Activated T-cell treated with anti-CD3 and anti-CD28 coated beads, Interleukin-2, amount 50 U/mL, for 48 hours (primary cell): ENCODE measurements around the gene GAPDHS.

Experiments
- DNase-seq, 2 experiments: peaks; one replicate each; pipeline ENCODE4 v3.0.0-alpha.2; 2020

GAPDHS gene

GRCh38 chr19:35558400-35559280 is 25.4 kb downstream of the GAPDHS start:
- no peak for DNase-seq

- no peak for DNase-seq
Observed at GRCh38 chr19:35559281-35559659, 26.0 kb downstream of the GAPDHS start.

GRCh38 chr19:35559781-35560180 is 26.5 kb downstream of the GAPDHS start:
- no peak for DNase-seq

DNA sequence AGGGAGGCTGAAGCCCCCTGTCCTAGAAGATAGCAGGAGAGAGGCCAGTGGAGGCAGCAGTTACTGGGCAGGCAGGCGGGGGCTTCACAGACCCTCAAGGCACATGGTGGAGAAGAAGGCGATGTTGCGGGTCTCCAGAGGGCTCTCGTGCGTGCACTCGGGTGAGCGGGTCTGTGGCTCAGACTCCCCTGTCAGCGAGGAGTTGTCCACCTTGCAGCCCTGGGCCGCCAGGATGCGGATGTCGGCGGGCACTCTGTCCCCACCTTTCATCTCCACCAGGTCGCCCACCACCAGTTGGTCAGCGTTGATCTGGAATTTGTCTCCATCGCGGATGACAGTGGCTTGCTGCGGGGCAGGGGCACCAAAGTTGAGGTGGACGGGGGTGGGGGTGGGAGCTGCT is 27.0 kb downstream of the GAPDHS start:
- no peak for DNase-seq

GRCh38 chr19:35560677-35561076 is 27.4 kb downstream of the GAPDHS start:
- no peak for DNase-seq

DNA sequence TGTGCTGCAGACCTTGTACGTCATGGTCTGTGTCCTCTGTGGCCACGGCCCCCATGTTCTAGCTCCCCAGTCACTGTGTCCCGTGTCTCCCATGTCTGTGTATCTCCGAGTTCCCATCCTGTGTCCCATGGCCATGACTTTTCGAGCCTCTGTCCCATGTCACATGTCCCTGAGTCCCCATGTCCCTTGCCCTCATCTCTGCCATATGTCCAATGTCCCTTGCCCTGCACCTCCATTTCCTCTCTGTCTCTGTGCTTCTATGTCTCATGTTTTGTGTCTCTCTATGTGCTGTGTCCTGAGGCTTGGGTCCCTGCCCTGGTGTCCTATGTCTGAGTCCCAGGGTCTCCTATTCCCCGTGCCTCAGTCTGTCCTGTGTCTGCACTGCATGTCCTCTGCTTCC is 28.2 kb downstream of the GAPDHS start:
- DNase-seq: no peak

DNA sequence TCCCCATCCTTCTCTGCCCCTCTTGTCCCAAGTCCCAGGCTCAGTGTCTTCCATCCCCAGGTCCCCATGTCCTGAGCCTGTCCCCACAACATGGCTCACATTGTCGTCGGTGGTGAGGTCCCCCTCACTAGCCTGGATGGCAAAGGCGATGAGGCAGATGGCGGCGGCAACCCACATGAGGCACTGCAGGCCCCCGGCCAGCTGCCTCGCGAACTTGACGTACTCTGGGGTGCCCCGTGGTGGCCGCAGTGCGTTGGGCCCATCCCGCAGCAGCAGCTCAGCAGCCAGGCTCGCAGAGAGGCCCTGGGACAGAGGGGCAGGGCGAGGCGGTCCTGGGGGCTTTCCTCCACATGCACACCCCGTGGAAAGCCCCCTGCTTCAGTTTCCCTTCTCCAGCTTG is 29.1 kb downstream of the GAPDHS start:
- DNase-seq: no peak

DNA sequence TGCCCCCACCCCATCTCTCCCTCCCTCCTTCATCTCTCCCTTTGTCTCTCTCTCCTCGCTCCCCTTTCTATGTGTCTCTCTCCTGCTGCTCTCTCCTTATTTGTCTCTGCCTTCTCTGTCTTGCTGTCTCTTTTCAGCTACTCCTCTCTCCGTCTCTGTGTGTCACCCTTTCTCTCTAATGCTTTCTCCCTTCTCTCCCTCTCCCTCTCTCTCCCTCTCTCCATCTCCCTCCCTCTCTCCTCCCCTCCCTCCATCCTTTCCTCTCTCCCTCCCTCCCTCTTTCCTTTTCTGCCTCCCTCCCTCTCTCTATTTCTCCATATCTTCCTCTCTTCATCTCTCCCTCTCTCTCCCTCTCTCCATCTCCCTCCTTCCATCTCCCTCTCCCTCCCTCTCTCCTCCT is 29.5 kb downstream of the GAPDHS start:
- DNase-seq: no peak

- DNase-seq: no peak
Observed at GRCh38 chr19:35563207-35563829, 30.1 kb downstream of the GAPDHS start, which contains the start of gene ATP4A. Gene ATP4A (minus strand): TSS chr19:35563658. CDS start chr19:35563629, 29 bp downstream.

- DNase-seq: no peak
Observed at GRCh38 chr19:35565016-35565856, 32.0 kb downstream of the GAPDHS start.

GRCh38 chr19:35566738-35567137 is 33.5 kb downstream of the GAPDHS start:
- no peak for DNase-seq

DNA sequence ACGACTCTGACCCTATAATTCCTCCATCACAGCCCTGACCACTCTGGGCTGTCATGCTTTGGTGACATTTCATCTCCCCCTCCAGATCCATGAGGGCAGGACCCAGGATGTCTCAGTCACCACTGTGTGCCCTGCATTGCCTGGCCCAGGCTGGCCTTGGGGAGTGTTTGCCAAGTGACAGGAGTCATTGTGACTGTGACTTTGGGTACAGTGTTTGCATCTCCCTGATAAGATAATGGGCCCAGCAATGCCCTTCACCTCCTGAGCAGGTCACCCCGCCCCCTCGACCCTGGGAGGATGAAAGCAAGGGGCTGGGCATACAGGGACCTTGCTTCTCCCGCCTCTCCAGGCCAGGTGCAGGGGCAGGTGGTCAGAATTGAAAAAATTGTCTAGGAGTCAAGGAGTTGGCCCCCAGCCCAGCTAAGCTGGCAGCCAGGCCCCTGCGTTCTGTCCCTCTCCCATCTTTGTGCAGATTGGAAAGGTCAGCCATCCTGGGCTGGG is 36.1 kb downstream of the GAPDHS start:
- no peak for DNase-seq

GRCh38 chr19:35571406-35571965 is 38.2 kb downstream of the GAPDHS start:
- DNase-seq: no peak

DNA sequence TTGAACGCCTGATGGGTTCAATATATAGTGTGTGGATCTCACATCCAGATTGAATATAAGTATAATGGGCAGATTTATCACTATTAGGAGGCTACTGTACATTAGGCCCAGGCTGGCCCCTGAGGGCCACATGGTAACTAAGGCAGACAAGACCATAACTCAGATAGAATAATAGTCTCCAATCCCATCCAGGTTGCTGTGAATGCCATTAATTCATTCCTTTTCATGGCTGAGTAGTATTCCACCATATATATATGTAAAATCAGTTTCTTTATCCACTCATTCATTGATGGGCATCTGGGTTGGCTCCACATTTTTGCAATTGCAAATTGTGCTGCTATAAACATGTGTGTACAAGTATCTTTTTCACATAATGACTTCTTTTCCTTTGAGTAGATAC is 44.7 kb downstream of the GAPDHS start:
- no peak for DNase-seq

GRCh38 chr19:35578707-35579106 is 45.5 kb downstream of the GAPDHS start:
- DNase-seq: no peak

GRCh38 chr19:35582760-35583159 is 49.5 kb downstream of the GAPDHS start:
- DNase-seq: no peak

DNA sequence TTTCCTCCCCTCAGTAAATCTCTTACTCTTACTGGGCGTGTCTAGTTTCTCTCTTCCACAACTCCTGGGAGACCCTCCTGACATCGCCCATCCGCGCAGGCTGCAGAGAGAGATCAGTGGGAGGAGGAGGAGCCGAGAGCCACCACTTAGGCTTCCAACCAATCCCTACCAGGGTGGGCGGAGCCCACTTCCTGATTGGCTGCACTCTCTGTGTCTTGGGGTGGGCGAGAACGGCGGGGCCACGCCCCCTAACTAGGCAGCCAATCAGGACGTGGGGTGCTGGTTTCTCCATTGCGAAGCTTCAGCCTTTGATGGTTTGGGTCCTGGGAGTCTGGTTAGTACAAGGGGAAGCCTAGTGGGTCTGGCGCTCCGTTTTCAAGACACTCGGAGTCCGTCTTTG is 52.6 kb downstream of the GAPDHS start, which contains the start of gene PMIS2:
PMIS2 (plus strand) TSS at position 326 of the 400 bp plus-strand sequence. CDS start 87 bp downstream, outside the sequence.
- peak; percentile 47 to 53 for DNase-seq

- no peak for DNase-seq
Observed at GRCh38 chr19:35587321-35587720, 54.1 kb downstream of the GAPDHS start.

DNA sequence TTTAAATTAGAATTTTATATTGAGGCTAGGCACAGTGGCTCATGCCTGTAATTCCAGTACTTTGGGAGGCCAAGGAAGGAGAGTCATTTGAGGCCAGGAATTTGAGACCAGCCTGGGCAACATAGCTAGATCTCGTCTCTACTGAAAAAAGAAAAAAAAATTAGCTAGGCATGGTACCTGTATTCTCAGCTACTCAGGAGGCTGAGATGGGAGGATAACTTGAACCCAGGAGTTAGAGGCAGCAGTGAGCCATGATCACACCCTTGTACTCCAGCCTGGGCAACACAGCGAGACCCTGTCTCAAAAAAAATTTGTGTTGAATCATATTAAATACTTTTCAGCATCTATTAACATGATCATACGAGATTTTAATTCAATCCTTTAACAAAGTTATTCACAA is 57.6 kb downstream of the GAPDHS start:
- DNase-seq: no peak

DNA sequence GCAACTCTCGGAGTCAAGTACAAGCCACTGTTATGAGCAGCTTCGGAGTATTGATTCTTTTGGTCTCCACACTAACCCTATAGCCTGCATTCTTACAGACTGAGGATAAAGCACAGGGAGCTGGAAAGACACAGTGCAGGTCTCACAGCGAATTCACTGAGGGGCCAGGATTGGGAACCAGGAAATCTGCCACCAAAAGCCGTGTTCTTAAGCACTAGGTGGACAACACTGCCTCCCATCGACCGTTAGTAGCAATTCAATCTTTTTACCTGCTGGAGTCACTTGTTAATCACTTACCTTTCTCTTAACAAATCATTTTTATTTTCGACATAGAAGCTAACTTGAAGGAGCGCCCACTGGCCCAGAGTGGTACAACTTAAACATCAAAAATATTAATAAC is 59.0 kb downstream of the GAPDHS start:
- DNase-seq: peak; percentile 34 to 35
